KMS-11 (cell line): ENCODE data around the gene SC5D.

ENCODE experiments used
- H2AFZ ChIP-seq: fragments of 200-600 bp; sonication (generic); 2 replicates; pipeline ENCODE4 v1.6.1; 2016; ENCODE audit warnings: antibody characterized with exemption, mixed run types, low read depth
- H3K27ac ChIP-seq: fragments of 200-600 bp; sonication (generic); 2 replicates; pipeline ENCODE4 v1.6.1; 2016; ENCODE audit warnings: mild to moderate bottlenecking, mixed run types
- H3K27me3 ChIP-seq: fragments of 200-600 bp; sonication (generic); 2 replicates; pipeline ENCODE4 v1.6.1; 2017; ENCODE audit warnings: mild to moderate bottlenecking, low read depth, mixed run types, moderate library complexity; ENCODE audit not compliant: insufficient read depth
- H3K36me3 ChIP-seq: fragments of 200-600 bp; sonication (generic); 2 replicates; pipeline ENCODE4 v1.6.1; 2017; ENCODE audit warnings: mild to moderate bottlenecking, mixed run types; ENCODE audit not compliant: insufficient read depth
- H3K4me1 ChIP-seq: fragments of 200-600 bp; sonication (generic); 2 replicates; pipeline ENCODE4 v1.6.1; 2016; ENCODE audit warnings: mild to moderate bottlenecking, low read depth, mixed run types; ENCODE audit not compliant: poor library complexity, severe bottlenecking
- H3K4me2 ChIP-seq: fragments of 200-600 bp; sonication (generic); 2 replicates; pipeline ENCODE4 v1.7.0; 2016; ENCODE audit warnings: mild to moderate bottlenecking, mixed run types
- H3K4me3 ChIP-seq: fragments of 200-600 bp; sonication (generic); IDR thresholded peaks from 2 replicates; pipeline ENCODE4 v1.6.1; 2017; ENCODE audit warnings: low read depth, low read length, mixed read lengths; ENCODE audit not compliant: insufficient read depth
- H3K79me2 ChIP-seq: fragments of 200-600 bp; sonication (generic); 2 replicates; pipeline ENCODE4 v1.6.1; 2016; ENCODE audit warnings: low read depth, mixed run types; ENCODE audit not compliant: insufficient read depth
- H3K9ac ChIP-seq: fragments of 200-600 bp; sonication (generic); 2 replicates; pipeline ENCODE4 v1.6.1; 2016; ENCODE audit warnings: mild to moderate bottlenecking, mixed run types
- H4K20me1 ChIP-seq: fragments of 200-600 bp; sonication (generic); 2 replicates; pipeline ENCODE4 v1.6.1; 2016; ENCODE audit warnings: mild to moderate bottlenecking, mixed run types; ENCODE audit not compliant: insufficient read depth
- CTCF ChIP-seq: fragments of 200-600 bp; sonication (generic); conservative IDR thresholded peaks from 2 replicates; pipeline ENCODE4 v1.6.1; 2017; ENCODE audit warnings: low read depth, mild to moderate bottlenecking, antibody characterized with exemption, low read length, moderate library complexity, mixed read lengths

Gene SC5D

GRCh38 chr11:121298774-121299173 is 6.2 kb downstream of the SC5D start:
- Histone ChIP-seq H3K27me3 (no peaks in the 10 kb centered on the region), H3K36me3 (no peaks in the 10 kb centered on the region), H3K4me2 (no peak overlapping the region), H3K9ac (no peak overlapping the region), H3K4me1 (peaks cover 10% of the 10 kb centered on the region), H3K79me2 (peaks cover 3% of the 10 kb centered on the region; the same call in 1 of the 2 replicates), H2AFZ (no peak overlapping the region), H3K4me3 (no peak overlapping the region), H3K27ac (no peak overlapping the region), H4K20me1 (no peaks in the 10 kb centered on the region)
- TF ChIP-seq CTCF: no peak

- H3K4me2 ChIP-seq: no peak overlapping the region
- TF ChIP-seq CTCF: no peak
- no peak overlapping the region for H2AFZ ChIP-seq
- H3K9ac ChIP-seq: no peak overlapping the region
- H3K36me3 ChIP-seq: no peaks in the 10 kb centered on the region
- H4K20me1 ChIP-seq: no peaks in the 10 kb centered on the region
- H3K27me3 ChIP-seq: no peaks in the 10 kb centered on the region
- peaks cover 7% of the 10 kb centered on the region for H3K4me1 ChIP-seq
- no peaks in the 10 kb centered on the region for H3K79me2 ChIP-seq
- H3K27ac ChIP-seq: no peak overlapping the region
- no peak overlapping the region for H3K4me3 ChIP-seq
Measured at GRCh38 chr11:121299417-121299816, 6.8 kb downstream of the SC5D start.

GRCh38 chr11:121300313-121300971 is 7.9 kb downstream of the SC5D start:
- Histone ChIP-seq H3K27me3 (no peaks in the 10 kb centered on the region), H3K4me1 (peaks cover 7% of the 10 kb centered on the region), H4K20me1 (no peaks in the 10 kb centered on the region), H3K4me3 (no peak overlapping the region), H2AFZ (no peak overlapping the region), H3K36me3 (no peaks in the 10 kb centered on the region), H3K9ac (no peak overlapping the region), H3K27ac (no peak overlapping the region), H3K79me2 (no peaks in the 10 kb centered on the region), H3K4me2 (no peak overlapping the region)
- no peak for TF ChIP-seq CTCF

- no peaks in the 10 kb centered on the region for H4K20me1 ChIP-seq
- no peak for TF ChIP-seq CTCF
Measured at GRCh38 chr11:121300972-121301699, 8.6 kb downstream of the SC5D start.

More at GRCh38 chr11:121300972-121301699, 8.6 kb downstream of the SC5D start:
- Histone ChIP-seq H3K27me3 (no peaks in the 10 kb centered on the region), H3K79me2 (no peaks in the 10 kb centered on the region), H3K9ac (no peak overlapping the region), H2AFZ (no peak overlapping the region), H3K4me2 (no peak overlapping the region), H3K36me3 (no peaks in the 10 kb centered on the region), H3K4me3 (no peak overlapping the region), H3K27ac (no peak overlapping the region), H3K4me1 (peaks cover 7% of the 10 kb centered on the region)
